RCC 7860 (cell line): ENCODE data around the gene NDUFS7.
"Not testable (repeated sequence)": the region's sequence is repeated elsewhere in the genome, so short reads cannot be mapped to it uniquely, and the experiment has no call there.

Experiments used
- DNase-seq: peaks from one replicate; pipeline ENCODE4 v3.0.0-alpha.2; 2015; ENCODE audit warnings: low spot score
- FAIRE-seq: peaks from 2 replicates; lab custom pipeline; 2012; peaks lifted over from hg19 to GRCh38; lab: Jason Lieb, UNC

The NDUFS7 gene

DNA sequence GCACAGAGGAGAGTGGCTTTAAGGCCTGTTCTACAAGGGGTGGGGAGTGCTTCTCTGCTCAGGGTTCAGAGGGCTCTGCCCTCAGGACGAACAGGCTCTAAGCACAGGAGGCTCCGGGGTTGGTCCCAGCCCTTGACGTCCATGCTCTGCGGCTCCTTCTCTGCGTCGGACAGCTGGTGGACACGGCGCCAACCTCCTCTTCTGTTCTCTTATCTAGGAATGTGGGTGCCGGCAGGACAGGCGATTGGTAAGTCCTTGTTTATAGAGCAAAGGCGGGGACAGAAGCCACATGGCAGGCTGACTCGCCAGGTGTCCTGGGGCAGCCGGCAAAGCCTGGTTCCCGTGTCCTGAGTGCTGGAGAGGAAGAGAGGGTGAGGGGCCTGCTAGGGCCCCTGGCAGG, 46.0 kb downstream of the NDUFS7 start:
- no peak for FAIRE-seq
- DNase-seq: no peak

- FAIRE-seq (no peak), DNase-seq (no peak)
Observed at GRCh38 chr19:1430246-1430645, 46.5 kb downstream of the NDUFS7 start.

DNA sequence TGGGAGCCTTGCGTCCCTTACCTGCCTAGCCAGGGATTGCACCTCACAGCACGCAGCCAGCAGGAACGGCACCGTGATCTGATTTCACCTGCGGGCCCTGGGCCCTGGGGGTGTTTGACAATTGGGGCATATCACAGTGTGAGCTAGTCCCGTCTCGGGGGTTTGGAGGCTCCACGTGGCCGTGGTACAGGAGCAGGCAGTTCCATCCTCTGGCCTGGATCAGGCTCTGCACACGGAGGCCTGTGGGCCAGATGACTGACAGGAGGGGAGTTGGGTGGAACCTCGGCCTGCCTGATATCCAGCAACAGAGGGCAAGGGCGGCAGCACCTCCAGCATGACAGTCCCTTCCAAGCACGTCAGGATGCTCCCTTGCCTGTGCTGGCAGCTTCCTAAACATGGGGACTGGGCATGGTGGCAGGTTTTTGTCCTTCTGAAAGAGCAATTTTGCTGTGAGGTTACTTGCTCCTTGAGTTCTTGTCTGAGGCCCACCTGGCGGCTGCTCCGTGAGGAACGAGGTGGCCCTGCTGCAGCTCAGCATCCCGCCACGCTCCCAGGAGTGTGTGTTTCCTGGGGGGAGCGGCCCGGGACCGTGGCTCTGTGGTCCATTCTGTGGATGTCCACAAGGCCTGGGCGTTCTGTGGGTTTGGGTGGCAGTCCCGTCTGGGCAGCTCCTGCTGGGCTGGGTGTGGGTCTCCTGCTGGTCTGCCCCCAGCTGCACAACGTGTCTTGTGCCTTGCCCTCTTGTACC, 48.2 kb downstream of the NDUFS7 start:
- DNase-seq: no peak
- FAIRE-seq: no peak

- FAIRE-seq (no peak), DNase-seq (no peak)
Observed at GRCh38 chr19:1432507-1432887, 48.8 kb downstream of the NDUFS7 start.

DNA sequence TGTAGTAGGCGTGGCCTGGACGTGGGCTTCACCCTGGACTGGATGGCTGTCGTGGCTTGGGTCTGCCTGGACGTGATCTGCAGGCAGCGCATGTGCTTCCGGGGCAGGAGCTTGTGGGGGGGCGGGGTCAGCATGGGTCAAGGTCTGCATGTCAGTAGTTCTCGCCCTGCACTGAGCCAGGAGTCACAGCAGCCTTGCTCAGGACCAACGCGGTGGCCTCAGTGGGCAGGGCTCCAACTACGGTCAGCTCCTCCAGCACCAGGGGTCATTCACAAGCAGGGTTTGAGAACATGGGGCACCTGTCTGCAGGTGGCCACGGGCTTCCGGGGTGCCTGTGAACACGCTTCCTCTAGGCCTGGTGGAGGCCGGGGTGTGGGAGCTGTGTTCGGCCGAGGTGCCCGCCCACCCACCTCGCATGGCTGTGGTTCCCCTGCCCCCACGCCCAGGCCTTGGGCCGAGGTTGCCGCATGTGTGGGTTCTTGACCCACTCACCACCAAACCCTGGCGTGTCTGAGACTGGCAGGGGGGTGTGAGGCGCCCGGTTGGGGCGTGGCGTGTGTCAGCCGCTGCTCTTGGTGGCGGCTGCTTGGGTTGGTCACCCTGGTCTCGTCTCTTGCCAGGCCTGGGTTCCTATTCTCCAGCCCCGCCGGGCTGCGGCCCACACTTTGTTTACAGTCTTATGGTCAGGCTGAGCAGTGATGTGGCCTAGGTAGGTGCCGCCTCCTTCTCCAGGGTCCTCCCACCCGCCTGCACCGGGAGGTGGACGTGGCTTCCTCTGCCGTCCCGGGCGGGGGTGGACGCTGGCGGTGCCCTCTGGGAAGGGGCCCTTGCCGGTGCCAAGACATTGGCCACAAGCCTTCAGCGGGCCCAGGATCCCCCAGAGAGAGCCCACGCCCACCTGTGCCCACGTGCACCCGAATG, 49.7 kb downstream of the NDUFS7 start:
- no peak for FAIRE-seq
- DNase-seq: no peak

DNA sequence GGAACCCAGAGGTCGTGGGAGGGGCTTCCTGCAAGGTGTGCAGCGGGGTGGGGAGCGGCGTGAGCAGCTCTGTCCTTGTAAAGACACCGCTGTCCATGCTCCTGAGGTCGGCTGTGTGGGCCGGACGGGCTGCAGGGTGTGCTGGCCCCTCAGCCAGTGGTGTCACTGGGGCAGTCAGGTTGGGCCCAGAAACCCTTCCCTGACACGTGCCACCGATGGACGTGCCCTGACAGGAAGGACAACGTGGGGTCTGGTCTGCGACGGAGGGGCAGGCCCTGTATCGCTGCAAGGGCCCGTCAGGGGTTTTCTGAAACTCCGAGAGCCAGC, 50.3 kb downstream of the NDUFS7 start:
- no peak for FAIRE-seq
- DNase-seq: no peak

GRCh38 chr19:1434577-1435060, 50.9 kb downstream of the NDUFS7 start:
- no peak for FAIRE-seq
- DNase-seq: no peak

DNA sequence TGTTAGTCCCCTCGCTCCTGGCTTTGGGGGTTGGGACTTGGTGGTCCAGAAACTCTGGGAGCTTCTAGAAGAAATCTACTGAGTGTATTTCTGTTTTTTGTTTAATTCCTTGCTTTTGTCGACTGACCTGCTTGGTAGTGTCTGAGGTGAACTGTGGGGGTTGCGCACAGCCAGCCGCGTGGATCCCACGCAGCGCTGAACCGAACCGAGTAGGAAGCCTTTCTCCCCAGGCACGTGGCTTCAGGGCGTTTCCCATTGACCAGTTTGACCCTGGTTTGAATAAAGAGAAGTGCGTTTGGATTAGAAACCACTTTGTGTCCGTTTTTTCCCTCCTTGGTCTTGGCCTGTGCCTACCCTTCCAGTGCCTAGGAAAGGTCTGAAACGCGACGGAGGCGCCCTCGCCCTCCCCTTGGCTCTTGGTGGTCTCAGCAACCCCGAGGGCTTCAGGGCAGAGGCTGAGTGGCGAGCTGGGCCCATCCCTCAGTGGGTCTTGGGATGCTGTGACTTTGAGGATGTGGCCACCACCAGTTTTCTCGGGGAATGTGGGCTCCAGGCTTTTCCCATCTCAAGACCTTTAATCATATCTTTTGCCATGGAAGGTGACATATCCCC, 51.8 kb downstream of the NDUFS7 start:
- FAIRE-seq (no peak), DNase-seq (no peak)

GRCh38 chr19:1437609-1438008, 53.9 kb downstream of the NDUFS7 start:
- DNase-seq (no peak), FAIRE-seq (no peak)

DNA sequence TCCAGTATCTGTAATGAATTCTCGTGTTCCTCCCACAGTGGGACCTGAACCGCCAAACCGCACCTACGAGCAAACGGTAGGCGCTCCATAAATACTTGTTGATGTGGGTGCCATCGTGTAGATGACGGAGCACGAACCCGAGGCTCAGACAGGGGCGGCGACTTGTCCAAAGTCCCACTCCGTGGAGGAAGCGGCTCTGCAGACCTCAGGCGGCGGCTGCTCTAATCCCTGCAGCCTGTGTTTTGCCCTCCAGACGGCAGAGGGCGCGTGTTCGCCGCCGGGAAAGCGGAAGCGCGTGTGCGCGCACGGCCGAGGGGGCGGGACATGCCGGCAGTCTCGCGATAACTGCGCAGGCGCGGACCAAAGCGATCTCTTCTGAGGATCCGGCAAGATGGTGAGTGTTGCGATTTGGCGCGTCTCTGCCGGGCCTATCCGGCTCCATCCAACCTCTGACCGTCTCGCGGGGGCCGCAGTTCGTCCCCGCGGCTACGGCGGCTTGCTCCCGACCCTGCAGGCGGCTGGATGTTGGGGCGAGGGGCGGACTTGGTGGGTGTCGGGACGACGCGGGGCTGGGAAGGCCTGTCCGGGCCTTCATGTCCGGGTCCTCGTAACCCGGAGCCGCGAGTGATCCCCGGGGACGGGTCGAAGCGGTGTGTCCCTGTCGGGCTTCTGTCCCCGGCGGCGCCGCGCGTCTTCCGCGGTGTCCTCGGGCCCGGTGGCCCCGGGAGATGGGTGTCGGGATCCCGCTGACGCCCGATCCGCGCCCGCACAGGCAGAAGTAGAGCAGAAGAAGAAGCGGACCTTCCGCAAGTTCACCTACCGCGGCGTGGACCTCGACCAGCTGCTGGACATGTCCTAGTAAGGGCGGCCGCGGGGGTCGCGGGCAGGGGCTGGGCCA, 54.6 kb downstream of the NDUFS7 start, which contains the start of gene RPS15:
Gene RPS15 (plus strand): TSS at position 362 of the 898 bp plus-strand sequence. CDS start 30 bp downstream, at position 392.
- DNase-seq (peak; percentile 87), FAIRE-seq (peak; percentile 63)

DNA sequence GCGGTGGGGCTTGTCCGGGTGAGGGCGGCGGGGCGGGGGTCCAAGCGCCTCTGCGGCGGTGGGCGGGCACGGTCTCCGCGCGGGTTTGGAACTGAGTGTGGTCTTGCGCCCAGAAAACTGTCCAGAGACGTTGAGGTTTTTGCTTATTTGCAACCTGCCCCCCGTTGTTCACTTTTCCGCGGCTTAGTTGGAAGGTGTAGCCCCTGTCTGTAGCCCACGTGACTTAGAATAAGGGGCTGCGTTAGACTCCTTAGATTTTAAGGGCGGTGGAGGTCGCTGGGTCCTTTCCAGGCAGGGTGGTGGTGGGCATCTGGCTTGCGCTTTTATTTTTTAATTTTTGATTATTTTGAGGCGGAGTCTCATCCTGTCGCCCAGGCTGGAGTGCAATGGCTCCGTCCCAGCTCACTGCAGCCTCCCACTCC, 55.2 kb downstream of the NDUFS7 start:
- FAIRE-seq (no peak), DNase-seq (no peak)

DNA sequence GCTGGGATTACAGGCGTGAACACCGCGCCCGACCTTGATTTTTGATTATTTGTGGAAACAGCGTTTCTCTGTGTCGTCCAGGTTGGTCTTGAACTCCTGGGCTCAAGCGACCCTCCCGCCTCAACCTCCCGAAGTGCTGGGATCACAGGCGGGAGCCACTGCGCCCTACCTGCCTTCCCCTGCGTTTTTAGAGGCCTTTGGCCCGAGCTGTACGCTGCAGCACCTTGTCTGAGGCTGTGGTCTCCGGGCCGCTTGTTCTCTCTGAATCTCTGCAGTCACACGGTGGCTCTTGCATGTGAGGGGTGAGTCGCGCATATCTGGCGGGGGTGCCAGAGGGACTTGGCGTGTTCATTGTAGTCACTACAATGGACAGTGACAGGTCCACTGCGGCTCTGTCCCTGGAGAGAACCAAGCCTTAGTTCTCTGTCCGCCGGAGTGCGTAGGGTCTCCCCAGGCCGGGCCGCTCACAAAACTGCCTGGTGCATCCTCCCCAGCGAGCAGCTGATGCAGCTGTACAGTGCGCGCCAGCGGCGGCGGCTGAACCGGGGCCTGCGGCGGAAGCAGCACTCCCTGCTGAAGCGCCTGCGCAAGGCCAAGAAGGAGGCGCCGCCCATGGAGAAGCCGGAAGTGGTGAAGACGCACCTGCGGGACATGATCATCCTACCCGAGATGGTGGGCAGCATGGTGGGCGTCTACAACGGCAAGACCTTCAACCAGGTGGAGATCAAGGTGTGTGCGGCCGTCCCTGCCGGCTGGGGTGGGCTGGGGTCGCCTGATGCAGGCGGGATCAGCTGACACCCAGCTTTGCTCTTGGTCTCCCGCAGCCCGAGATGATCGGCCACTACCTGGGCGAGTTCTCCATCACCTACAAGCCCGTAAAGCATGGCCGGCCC, 56.1 kb downstream of the NDUFS7 start:
- FAIRE-seq: not testable (repeated sequence)
- peak; percentile 49 for DNase-seq

DNA sequence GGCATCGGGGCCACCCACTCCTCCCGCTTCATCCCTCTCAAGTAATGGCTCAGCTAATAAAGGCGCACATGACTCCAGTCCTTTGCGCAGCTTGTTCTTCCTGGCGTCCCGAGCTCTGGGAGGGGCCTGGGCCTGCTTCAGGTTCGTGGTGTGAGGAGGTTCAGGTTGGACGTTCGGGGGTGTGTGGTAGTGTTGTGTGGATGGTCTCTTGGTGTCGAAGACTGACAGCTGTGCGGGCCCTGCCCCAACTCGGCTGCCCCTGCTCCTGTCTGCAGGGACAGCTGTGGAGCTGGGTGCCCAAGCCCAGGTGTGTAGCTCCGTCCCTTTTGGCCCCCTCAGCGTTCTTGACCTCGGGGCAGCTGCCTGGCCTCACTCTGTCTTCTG, 56.7 kb downstream of the NDUFS7 start:
- DNase-seq (no peak), FAIRE-seq (no peak)

DNA sequence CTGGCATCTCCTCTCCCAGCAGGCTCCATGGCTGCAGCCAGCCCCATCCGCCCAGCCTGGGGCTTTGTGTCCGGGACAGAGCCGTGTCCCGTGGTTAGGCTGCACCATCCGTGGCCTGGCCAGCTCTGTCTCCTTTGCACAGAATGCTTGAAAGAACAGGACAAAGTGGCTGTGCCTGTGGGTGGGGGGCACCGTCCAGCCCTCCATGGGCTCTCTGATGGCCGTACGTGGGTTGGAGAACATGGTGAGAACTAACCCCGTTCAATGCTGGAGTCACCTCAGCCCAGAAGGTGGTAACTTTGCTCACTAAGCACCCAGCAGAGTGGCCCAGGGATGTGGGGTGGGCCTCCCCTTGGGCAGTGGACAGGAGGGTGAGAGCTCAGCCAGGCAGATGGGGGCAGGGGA, 57.3 kb downstream of the NDUFS7 start:
- DNase-seq (no peak), FAIRE-seq (no peak)

DNA sequence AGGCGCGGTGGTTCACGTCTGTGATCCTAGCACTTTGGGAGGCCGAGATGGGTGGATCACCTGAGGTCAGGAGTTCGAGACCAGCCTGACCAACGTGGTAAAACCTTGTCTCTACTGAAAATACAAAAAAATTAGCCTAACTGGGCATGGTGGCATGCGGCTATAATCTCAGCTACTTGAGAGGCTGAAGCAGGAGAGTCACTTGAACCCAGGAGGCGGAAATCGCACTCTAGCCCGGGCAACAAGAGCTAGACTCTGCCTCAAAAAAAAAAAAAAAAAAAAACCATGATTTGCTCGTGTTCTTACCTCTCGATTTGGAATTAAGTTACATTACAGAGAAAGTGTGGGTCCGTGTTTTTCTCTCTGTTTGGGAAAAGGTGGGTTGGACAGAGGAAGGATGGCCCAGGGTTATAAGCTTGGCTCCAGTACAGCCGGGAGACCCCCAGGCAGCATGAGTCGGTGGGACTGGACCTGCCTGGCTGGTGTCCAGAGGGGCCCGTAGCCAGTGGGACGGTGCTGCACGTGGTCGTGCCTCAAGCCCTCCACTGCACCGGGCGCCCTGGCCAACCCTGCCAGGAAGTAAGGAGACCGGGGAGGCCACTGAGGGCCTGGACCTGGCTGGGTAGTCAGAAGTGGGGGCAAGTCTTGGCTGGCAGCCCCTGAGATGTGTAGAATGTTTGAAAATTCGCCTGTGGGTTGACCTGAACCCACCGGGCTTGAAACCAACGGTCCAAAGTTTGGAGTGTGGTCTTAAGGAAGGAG, 58.2 kb downstream of the NDUFS7 start:
- DNase-seq (no peak), FAIRE-seq (no peak)
